GM08714 (cell line): ENCODE data around the gene ASPHD2.
A peak's percentile ranks its signal among the peaks of the same experiment; 100 is the strongest.

Source experiments
- H3K4me3 ChIP-seq: fragments of 200-500 bp; sonication (Bioruptor generic); 2 replicates; pipeline ENCODE4 v1.5.1; 2014; ENCODE audit warnings: mild to moderate bottlenecking, low read length, inconsistent platforms
- ZNF274 ChIP-seq: IDR thresholded peaks from 2 replicates; pipeline ENCODE4 v1.6.1; 2012; ENCODE audit warnings: mild to moderate bottlenecking, low read depth, low read length

The ASPHD2 gene

GRCh38 chr22:26463688-26464087, 34.6 kb downstream of the ASPHD2 start:
- no peak for TF ChIP-seq ZNF274
- H3K4me3 ChIP-seq = no peak overlapping the region

- no peak overlapping the region for H3K4me3 ChIP-seq
- TF ChIP-seq ZNF274 = no peak
Measured at GRCh38 chr22:26464312-26464711, 35.3 kb downstream of the ASPHD2 start.

DNA sequence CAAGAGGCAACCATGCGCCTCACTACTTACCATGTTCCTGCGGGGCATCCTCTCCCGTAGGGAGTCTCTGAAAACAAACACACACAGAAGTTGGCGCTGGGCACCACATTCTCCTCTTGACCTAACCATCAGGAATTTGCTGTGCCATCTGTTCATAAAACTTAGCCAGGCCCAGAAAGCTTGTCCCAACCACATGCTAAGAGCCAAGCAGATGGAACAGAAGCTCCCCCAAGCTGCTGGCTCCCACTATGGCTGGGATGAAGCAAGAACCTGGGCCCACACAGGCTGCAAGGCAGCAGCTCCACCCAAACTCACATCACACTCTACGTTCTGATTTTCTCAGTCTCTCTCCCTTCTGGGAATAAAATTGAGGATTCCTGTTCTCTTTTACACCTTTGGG, 37.1 kb downstream of the ASPHD2 start:
- TF ChIP-seq ZNF274 = no peak
- H3K4me3 ChIP-seq = no peak overlapping the region

- no peak for TF ChIP-seq ZNF274
- H3K4me3 ChIP-seq = no peak overlapping the region
Measured at GRCh38 chr22:26470807-26471206, 41.7 kb downstream of the ASPHD2 start.

DNA sequence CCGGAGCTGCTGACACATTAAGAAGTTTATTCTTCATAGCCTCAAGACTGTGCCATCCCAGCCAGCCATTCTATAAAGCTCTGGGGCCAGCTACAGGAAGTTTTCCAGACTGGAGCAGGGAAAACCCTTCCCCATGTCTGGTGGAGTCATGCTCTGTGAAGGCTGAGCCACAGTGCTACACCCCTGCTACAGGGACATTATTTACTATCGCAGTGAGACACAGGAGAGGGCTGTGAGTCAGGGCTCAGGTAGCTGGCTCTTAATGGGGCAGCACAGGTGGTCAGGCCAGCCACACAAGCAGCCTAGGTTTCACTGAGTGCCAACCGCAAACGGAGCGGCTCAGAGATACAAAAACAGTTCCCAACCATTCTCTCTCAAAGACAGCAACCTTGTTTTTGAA, 42.5 kb downstream of the ASPHD2 start:
- H3K4me3 ChIP-seq = no peak overlapping the region
- no peak for TF ChIP-seq ZNF274

- H3K4me3 ChIP-seq = no peak overlapping the region
- no peak for TF ChIP-seq ZNF274
Measured at GRCh38 chr22:26474682-26475081, 45.6 kb downstream of the ASPHD2 start.

GRCh38 chr22:26476705-26477340, 47.8 kb downstream of the ASPHD2 start:
- no peak for TF ChIP-seq ZNF274
- H3K4me3 ChIP-seq = no peak overlapping the region

- no peak overlapping the region for H3K4me3 ChIP-seq
Measured at GRCh38 chr22:26477341-26477731, 48.3 kb downstream of the ASPHD2 start.

DNA sequence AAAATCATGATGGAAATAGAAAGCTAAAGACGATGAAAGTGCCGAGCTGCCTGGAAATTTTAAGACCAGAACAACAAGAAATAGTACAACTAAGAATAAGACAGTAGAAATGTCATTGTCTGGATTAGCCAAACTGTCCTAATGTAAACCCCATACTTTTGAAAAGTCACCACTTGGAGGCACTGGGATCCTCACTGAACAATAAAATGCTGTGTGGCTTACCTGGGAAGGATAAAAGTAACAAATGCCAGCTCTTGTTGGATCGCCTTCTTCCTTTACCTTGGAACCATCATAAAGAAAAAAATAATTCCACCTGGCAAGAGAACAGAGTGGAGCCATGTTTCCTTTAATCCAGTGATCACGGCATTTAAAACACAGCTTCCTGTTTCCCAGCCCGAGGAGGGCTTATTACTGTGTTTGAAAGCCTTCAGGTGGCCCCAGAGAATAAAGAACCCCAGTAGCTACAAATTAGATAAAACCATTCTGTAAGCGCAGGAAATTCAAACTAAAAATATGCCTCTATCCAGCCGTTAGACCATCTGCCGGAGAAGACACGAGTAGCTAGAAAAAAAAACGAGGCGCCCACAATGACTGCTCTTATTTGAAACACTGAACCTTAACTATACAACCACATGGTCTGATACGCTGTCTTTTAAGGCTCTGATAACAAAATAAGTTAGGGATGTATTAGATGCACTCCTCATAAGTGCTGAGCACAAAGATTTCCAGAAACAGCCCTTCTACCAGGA, 50.2 kb downstream of the ASPHD2 start:
- H3K4me3 ChIP-seq = peak overlapping the region; percentile 80
- TF ChIP-seq ZNF274 = no peak

More at GRCh38 chr22:26477341-26477731, 48.3 kb downstream of the ASPHD2 start:
- no peak for TF ChIP-seq ZNF274

- TF ChIP-seq ZNF274 = no peak
- H3K4me3 ChIP-seq = peak overlapping the region; percentile 80
Measured at GRCh38 chr22:26479792-26480610, 50.9 kb downstream of the ASPHD2 start.

DNA sequence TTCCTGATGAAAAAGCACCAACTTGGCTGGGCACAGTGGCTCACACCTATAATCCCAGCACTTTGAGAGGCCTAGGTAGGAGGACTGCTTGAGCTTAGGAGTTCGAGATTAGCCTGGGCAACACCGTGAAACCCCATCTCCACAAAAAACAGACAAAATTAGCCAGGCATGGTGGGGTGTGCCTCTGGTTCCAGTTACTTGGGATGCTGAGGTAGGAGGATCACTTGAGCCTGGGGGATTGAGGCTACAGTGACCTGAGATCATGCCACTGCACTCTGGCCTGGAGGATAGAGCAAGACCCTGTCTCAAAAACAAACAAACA, 51.5 kb downstream of the ASPHD2 start:
- no peak overlapping the region; the same call in 1 of the 2 replicates for H3K4me3 ChIP-seq
- TF ChIP-seq ZNF274 = no peak

DNA sequence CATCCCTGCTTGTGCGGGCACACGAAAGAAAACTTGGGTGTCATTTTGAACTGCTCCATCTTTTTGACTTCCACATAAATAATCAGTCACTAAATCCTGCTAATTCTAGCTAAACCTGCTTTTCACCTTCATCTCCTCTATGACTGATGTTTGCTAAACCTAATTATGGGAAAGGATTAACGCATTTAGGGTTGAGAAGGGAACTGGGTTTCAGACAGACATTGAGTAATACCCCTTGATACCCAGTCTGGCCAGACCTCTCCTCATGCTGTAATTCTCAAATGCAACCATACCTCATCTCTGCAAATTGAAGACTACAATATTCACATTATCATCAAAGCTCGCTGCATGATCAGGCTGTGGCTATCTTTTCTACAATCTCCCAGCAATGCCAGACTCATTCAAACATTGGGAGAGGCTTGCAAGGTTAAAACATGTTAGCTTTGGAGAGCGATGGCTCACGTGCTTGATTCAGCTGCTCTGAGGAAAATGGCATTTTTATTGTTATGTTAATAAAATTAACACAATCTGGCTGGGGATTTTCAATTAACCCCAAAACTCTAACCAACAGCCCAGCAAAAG, 52.1 kb downstream of the ASPHD2 start:
- peak overlapping the region; percentile 8; the same call in 1 of the 2 replicates for H3K4me3 ChIP-seq
- TF ChIP-seq ZNF274 = no peak

- TF ChIP-seq ZNF274 = no peak
- H3K4me3 ChIP-seq = peak overlapping the region; percentile 8; the same call in 1 of the 2 replicates
Measured at GRCh38 chr22:26481694-26482093, 52.6 kb downstream of the ASPHD2 start.

DNA sequence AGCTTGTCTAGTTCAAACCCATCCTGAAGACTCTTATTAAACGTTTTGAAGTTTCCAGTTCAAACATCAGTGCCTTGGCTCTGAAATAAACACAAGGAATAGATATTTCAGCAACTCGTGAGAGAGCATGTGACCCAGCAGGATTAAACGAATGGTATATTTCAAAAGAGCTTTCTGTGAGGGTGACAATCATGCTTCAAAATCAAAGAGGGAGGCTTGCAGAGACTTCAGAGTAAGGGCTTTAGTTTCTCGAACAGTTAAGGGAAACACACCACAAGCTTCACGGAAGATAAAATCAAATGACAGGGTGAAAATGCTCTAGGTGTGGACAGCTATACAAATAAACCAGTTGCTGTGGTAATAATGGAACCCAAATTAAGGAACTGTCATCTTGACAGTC, 53.1 kb downstream of the ASPHD2 start:
- H3K4me3 ChIP-seq = peak overlapping the region; percentile 15; the same call in 1 of the 2 replicates
- TF ChIP-seq ZNF274 = no peak
